ENCODE results near the gene CIAO2B. TPM values are rescaled to one million over a fixed set of nuclear protein-coding genes. Genes with fewer than 3 reads are reported as not detected.
"Not testable (repeated sequence)": the region's sequence is repeated elsewhere in the genome, so short reads cannot be mapped to it uniquely, and the experiment has no call there.

CIAO2B gene
- total RNA-seq, 1 experiment from 2014 or later, result 270 TPM

DNA sequence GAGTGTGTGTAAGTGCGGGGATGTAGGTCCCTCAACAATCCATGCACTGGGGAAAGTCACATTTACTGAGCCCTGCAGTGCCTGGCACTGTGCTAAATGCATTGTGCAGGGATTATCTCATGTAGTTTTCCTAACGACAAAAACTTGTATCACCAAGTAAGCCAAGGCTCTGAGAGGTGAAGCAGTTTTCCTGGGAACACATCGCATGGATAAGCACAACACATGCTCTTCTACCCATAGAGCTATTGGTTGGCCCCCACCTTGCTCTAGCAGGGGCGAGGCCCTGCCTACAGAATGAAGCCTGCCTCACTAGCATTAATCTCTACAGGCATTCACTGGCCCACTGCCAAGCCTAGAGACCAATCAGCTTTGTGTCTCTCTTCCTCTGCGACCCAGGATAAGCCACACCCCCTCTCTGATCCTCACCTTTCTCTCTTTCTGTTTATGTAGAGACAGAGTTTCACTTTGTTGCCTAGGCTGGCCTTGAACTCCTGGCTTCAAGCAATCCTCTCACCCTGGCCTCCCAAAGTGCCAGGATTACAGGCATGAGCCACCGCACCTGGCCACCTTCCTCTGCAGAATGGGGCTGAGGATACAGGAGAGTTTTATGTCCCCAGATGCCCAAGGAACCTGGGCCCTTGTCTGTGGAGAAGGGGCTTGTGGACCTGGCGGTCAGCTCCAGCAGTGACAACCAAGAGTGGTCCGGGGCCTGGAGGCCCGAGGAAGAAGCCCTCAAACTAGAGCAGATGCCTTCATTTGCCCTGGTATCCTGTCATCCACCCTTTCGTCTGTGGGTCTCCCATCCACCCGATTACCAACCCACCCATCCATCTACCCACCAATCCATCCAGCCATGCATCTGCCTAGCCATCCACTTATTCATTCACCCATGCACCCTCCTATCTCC is 28.3 kb downstream of the CIAO2B start:
- no peak for DNase-seq (ENCODE audit: extremely low read depth, low read depth)

DNA sequence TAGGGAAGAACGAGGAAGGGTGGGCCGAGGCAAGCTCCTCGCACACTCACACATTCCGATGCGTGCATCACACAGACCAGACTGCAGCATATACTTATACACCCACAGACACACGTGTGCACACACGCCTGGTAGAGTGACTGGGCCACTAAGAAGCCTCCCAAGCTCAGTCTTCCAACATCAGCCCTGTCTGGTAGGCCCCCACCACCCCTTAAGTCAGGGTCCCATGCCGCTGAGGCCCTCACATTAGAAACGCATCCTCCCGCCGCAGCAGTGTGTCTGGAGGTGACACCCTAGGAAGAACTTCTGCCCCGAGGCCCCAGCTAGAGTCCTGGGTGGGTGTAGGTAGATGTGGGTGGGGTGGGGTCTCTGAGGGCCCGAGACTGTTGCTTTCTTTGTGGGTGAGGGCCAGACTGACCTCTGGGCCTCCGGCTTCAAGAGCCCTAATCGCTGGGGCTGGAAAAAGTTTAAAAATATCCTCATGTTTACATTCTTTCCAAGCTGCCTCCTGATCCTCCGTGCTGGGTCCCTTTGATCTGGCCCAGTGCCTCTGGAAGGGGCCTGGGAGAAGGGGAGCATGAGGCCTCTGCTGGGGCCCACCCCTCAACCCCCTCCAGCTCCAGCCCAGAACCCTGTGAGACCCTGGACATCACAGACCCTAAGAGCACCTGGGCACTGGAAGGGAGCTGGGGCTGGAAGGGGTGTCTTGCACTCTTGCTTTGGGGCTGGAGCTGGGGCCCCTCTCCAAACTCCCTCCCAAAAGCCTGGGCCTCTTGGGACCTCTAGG is 29.2 kb downstream of the CIAO2B start:
- DNase-seq (ENCODE audit: extremely low read depth, low read depth), result no peak

DNA sequence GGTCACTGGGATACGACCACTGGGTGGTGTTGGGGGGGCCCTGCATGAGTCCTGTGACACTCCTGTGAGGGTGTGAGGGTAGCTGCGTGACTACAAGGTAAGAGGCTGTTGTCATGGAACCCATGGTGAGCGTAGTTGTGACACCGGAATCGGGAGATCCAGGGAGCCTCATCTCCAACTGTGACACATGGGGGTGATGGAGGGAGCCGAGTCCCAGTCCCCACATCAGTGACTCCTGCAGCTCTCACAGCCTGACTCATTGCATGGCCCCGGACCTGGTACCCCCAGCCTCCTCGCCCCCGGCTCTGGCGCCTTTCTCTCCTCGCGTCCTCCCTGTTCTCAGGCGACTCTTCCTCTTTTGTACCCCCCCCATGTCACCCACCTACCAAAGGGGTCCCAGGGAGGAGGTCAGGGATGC is 29.8 kb downstream of the CIAO2B start:
- no peak for DNase-seq (ENCODE audit: extremely low read depth, low read depth)

DNA sequence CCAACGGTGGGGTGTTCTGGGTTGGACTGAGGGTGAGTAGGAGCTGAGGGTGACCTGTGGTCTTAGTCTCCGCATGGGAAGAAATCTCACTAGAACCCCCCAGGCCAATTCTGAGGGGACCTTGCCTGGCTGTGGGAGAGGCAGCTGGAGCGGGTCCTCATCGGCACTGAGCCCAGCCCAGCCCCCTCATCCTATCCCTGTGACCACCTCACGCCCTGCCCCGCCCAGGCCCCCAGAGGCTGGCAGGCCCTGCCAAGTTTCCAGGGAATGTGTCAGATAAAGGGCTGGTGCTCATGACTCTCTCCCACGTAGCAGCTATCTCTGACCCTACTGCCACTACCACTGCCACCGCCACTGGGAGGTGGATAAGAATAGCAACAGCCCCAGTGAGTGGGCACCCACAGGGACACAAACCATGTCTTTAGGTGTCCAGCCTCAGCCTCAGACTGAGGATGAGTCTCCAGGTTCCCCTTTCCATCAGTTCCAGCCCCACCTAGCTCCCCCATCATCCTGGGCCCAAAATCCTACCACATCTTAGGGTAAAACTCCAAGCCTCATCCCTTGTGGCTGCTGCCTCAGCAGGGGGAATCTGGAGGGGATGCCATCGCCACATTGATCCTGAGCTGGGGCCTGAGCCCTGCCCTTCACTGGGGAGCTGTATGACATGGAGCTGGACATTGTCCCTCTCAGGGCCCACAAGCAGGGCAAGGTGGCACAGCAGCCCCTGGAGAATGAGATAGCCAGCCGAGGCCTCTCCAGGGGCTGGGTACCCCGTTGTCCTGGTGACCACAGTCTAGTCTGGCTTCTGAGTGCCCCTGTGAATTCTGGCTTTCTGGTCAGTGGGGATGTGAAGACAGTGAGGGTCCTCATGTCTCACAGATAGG is 30.4 kb downstream of the CIAO2B start:
- DNase-seq (ENCODE audit: extremely low read depth, low read depth), result no peak

DNA sequence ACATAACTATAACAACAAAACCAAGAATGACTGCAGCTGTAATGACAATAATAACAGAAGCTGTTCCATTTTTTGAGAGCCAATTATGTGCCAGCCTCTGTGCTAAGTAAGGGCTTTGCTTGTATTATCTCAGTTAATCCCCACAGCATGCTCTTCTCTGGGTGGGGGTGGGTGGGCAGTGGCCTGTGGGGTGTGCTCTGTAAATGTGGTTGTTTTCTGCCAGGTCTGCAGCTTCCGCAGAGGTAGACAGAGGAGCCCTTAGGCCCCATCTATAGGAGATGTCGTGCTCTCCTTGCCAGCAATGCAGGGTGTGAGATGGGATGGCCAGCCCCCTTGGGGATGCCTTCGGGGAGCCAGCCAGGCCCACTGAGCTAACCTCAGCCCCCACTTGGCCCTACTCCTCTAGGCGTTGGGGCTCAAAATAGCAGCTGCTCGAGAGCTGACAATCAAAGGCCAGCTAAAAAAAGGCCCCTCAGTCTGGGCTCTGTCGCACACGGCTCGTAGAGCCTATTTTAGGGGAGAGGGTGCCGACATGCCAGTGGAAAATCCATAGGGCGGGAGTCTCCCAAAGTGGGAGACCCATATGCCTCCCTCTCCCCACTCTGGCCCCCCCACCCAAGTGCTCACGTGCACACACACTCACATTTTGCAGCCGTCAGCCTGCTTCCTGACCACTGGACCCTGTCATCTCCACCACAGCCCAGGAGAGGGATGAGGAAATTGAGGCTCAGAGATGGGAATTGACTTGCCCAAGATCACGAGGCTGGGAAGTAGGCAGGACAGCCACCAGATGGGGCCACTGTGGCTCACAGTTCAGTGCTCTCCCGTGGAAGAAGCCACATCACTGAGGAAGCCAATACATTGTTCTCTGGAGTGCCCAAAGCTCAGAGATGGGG is 31.3 kb downstream of the CIAO2B start:
- no peak for DNase-seq (ENCODE audit: extremely low read depth, low read depth)

DNA sequence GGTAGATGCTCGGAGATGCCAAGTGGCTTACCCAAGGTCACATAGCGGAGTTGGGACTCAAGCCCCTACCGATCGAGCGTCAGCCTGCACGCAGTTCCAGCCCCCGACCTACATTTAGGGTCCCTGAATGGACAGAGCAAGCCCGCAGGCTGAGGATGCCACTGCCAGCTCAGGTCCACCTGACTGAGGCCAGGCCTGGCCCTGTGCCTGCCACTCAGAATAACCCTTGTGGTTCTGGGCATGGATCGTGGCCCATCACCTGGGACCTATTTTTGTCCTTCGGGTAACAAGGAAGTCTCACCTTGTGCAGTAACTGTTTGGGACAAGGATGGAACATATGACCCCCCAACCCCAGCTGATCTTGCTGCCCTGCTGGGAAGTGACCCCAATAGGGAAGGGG is 32.6 kb downstream of the CIAO2B start:
- DNase-seq (ENCODE audit: extremely low read depth, low read depth), result no peak

DNA sequence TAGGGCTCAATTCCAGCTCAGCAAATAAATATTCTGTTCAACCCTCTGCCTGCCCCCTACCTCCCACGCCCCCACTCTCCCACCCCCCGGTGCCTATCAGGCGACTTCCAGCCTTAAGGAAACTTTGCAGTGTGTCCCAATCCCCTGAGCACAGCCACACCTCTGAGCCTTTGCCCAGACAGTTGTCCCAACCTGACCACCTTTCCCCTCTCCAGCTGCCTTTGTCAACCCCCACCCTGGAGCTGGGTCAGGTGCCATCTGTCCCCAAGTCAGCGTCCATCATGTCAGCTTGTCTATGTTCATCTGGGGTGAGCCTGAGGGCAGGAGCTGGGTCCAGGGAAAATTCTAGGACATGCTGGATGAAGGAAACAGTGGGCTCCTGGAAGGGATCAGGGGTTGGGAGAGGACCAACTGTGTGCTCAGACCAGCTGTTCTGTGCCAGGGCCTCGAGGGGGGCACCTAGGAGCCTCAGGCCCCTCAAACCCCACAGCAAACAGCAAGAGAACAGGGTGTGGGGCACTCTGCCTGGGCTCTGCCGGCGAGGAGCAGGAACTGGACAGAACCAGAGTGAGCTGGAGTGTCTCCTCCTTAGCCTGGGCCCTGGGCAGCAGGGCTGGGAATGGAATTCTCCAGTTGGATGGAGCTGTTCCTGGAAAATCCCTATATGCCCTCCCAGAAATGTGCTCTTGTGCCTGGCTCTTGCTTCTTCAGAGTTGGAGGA is 33.3 kb downstream of the CIAO2B start:
- no peak for DNase-seq (ENCODE audit: extremely low read depth, low read depth)

DNA sequence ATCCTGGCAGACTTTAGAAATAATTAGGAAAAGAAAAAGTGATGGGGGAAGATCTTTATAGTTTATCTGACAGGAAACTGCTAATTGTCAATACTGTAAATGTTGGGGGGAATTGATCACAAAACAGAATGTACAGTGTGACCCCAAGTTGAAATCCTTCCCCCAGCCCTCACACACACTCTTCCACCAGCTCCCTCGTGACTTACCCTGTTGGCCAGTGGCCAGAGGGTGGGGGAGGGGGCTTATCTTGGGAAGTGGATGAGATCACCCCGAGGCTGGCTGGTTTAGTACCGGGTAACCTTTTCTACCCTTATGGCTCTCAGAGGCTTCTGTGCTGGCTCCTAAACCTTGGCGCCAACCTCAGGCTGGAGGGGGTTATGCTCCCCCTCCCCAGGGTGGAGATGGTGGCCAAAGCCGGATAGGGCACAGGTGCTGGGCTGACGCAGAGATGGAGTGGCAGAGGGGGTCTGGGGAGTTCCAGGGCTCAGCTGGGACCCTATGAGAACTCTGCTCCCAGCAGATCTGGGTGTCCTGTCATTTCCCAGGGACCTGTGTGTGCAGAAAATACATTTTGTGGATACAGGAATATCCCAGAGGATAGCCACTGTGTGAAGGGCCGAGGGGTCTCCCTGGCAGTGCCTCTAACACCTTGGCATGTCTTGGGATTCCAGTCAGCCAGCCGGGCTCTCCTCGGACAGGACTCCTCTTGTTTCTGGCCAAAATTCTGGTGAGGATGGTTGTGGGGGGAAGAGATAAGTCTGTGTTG is 34.1 kb downstream of the CIAO2B start:
- DNase-seq (ENCODE audit: extremely low read depth, low read depth), result peak; percentile 39

DNA sequence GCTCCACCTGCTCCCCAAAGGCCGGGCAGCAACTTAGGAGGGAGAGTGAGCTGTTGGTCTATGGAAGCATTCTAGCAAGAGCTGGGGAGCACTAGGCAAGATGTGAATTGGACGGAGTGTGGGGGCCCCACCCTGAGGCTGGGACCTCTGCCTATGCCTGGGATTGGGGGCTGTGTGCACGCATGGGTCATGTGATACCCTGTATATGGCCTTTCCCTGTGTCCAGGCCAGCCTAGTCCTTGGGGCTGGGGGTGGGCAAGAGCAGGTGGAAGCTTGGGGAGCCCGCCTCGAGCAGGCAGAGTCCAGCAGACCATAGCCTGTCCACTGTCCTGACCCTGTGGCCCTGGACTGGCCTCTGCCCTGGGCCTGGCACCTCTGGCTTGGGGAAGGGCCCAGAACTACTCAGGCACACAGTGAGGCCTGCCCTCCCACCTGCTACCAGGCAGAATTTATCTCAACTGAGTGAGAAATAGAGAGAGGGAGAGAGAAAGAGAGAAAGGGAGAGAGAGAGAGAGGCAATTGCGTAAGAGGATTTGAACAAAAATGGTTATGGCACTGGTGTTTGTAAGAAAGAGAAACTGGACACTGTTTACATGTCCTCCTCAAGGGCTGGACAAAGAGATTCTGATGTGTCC is 34.8 kb downstream of the CIAO2B start:
- DNase-seq (ENCODE audit: extremely low read depth, low read depth), result no peak

DNA sequence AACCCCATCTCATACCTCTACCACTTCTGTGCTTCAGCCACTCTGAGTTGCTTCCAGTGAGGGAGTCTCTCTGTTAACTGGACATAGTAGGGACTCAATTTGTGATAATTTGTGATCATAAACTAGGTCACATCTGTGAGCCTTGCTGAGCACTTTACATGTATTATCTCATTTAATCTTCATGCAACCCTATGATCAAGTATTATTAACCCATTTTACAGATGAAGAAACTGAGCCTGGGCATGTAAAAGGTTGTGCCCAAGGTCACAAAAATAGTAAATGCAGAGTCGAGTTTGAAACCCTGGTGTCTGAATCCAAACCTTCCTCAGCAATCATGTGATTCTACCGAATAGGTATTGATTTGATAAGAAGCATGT is 35.3 kb downstream of the CIAO2B start:
- DNase-seq (ENCODE audit: extremely low read depth, low read depth), result no peak

DNA sequence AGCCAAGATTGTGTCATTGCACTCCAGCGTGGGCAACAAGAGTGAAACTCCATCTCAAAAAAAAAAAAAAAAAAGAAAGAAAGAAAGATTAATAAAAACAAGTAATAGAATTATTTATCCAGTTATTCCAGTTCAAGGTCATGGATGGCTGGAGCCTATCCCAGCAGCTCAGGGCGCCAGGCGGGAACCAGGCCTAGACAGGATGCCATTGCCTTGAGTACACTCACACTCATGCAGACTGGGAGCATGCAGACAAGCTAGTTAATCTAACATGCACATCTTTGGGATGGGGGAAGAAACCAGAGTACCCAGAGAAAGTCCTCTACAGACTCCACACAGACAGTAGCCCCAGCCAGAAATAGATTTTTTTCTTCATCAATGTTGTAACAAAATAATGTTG is 36.0 kb downstream of the CIAO2B start:
- DNase-seq (ENCODE audit: extremely low read depth, low read depth), result no peak

DNA sequence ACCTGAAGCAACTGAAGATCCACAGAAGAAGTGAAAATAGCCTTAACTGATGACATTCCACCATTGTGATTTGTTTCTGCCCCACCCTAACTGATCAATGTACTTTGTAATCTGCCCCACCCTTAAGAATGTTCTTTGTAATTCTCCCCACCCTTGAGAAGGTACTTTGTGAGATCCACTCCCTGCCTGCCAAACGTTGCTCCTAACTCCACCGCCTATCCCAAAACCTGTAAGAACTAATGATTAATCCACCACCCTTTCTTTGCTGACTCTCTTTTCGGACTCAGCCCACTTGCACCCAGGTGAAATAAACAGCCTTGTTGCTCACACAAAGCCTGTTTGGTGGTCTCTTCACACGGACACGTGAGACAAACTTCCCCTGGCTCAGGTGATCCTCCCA is 37.5 kb downstream of the CIAO2B start:
- DNase-seq (ENCODE audit: extremely low read depth, low read depth), result not testable (repeated sequence)

DNA sequence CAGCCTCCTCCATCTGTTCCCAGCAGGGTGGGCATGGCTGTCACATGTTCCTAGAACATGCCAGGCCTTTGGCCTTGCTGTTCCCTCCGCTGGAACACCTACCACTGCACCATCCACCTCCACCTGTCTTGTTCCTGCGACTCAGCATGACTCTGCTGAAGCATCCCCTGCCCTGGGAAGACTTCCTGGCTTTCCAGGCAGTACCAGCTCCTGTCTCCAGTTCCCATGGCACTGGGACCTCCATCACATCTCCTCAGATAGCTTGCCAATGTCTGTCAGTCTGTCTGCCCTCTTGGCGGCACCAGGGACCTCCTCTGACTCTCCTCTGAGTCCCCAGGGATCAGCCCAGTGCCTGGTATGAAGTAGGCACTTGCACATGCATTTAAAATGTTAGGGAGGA is 38.2 kb downstream of the CIAO2B start:
- no peak for DNase-seq (ENCODE audit: extremely low read depth, low read depth)

DNA sequence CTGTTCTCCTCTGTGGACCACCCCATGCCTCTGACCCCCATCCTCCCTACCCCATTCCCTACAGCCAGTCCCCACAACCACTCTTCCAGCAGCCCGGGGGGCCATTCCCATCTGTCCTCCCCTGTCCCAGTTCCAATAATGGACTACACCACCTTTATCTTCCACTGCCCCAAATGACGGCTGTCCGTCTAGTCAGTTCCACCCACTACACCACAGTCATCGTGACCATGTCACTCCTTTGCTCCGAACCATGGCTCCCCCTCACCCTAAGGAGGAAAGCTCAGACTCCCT is 38.6 kb downstream of the CIAO2B start:
- DNase-seq (ENCODE audit: extremely low read depth, low read depth), result no peak

DNA sequence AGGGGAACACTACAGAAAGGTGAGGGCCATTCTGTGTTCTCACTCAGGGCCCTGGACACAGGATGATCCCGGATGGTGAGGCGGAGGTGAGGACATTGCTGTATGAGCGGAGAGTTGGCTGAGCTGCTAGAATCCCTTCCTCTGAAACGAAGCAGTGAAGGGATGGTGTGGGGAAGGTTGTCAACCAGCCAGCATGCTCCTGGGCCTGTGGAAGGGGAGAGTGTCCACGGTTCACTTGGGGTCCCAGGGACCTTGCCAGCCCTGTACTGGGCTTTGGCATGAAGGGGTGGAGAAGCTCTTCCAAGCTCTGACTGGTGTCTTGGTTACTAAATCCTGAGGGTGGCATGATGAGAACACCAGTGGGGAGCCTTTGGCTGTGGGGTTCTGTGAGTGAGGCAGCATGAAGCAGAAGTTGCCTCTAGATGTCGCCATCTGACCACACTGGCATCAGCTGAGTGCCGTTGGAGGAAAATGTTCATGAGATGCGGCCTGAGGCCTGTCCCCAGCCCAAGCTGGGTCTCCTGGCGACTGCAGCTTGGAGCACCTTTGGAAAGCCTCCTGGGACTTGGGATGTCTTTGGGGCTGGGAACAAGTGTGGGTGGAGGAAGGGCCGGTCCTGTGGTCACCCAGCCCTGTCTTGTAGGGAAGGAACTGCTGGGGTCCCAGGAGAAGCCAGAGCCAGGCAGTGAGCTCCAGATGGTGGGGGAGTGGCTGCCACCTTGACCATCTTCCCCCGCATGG is 39.1 kb downstream of the CIAO2B start:
- peak; percentile 85 for DNase-seq (ENCODE audit: extremely low read depth, low read depth)

DNA sequence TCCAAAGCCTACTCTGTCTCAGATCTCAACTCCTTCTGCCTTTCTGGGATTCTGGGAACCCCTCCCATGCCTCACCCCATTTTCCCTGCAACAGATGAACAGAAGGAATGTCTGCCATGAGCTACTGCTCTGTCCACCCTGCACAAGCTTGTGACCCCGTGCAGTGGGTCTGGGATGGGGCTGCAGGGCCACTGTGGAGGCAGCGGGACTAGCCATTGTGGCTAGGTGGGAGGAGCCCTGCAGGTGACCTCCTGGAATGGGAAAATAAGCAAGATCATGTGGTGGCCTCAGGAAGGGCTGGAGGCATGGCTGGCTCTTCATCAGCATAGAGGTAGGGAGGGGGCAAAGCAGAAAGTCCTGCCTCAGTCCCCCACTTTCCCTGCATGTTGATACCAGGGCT is 40.1 kb downstream of the CIAO2B start:
- DNase-seq (ENCODE audit: extremely low read depth, low read depth), result no peak

DNA sequence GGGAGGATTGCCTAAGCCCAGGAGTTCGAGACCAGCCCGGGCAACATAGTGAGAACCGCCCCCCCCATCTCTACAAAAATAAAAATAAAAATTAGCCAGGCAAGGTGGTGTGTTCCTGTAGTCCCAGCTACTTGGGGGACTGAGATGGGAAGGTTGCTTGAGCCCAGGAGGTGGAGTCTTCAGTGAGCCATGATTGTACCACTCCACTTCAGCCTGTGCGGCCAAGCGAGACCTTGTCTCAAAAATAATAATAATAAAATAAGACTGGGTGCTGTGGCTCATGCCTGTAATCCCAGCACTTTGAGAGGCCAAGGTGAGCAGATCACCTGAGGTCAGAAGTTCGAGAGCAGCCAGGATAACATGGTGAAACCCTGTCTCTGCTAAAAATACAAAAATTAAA is 42.4 kb downstream of the CIAO2B start:
- no peak for DNase-seq (ENCODE audit: extremely low read depth, low read depth)

DNA sequence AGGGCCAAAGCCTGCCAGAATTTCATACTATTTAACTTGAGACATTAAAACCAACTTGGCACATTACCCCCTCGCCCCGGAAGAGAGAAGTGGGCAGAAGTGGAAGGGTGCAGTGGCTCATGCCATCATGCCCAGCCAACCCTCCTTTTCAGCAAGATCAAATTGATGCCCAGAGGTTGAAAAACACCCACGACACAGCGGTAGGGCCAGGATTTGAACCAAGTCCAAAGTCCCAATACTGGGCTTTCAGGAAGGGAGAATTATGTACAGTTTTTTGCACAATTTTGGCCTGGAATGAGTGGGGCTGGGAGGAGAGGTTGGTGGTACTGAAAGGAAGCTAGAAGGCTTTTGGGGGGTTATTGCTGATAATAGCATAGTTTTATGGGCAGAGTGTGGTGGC is 42.8 kb downstream of the CIAO2B start:
- no peak for DNase-seq (ENCODE audit: extremely low read depth, low read depth)
